Stimulated activated CD4-positive, alpha-beta T cell treated with anti-CD3 and anti-CD28 coated beads, Interleukin-15, amount 100 ng/mL, for 1 hour (primary cell): Measurements from ENCODE around the gene FBXL17.

Source experiments
- DNase-seq, 2 donors: peaks; one replicate each; pipeline ENCODE4 v3.0.0-alpha.2; 2020; ENCODE audit warnings: low read depth in 1 of 2, low spot score in 1 of 2

Gene FBXL17

GRCh38 chr5:108101130-108101529, 280.8 kb downstream of the FBXL17 start:
- DNase-seq = no peak

- DNase-seq = no peak
These were observed 287.1 kb downstream of the FBXL17 start for GRCh38 chr5:108094800-108095199.

GRCh38 chr5:108093186-108093585, 288.7 kb downstream of the FBXL17 start:
- DNase-seq = no peak

GRCh38 chr5:108090946-108091345, 291.0 kb downstream of the FBXL17 start:
- no peak for DNase-seq

- no peak for DNase-seq
These were observed 297.8 kb downstream of the FBXL17 start for GRCh38 chr5:108084105-108084504.

GRCh38 chr5:108083232-108083631, 298.7 kb downstream of the FBXL17 start:
- no peak for DNase-seq

- no peak for DNase-seq
These were observed 300.2 kb downstream of the FBXL17 start for GRCh38 chr5:108081707-108082106.

GRCh38 chr5:108079753-108080152, 302.1 kb downstream of the FBXL17 start:
- DNase-seq = no peak

- no peak for DNase-seq
These were observed 303.0 kb downstream of the FBXL17 start for GRCh38 chr5:108078882-108079281.

GRCh38 chr5:108078345-108078744, 303.6 kb downstream of the FBXL17 start:
- DNase-seq = no peak

GRCh38 chr5:108074626-108075025, 307.3 kb downstream of the FBXL17 start:
- DNase-seq = no peak

GRCh38 chr5:108064302-108064701, 317.6 kb downstream of the FBXL17 start:
- DNase-seq = no peak

GRCh38 chr5:108061941-108062340, 320.0 kb downstream of the FBXL17 start:
- DNase-seq = no peak

- no peak for DNase-seq
These were observed 321.6 kb downstream of the FBXL17 start for GRCh38 chr5:108060340-108060739.

GRCh38 chr5:108059334-108059733, 322.6 kb downstream of the FBXL17 start:
- DNase-seq = no peak

GRCh38 chr5:108054349-108054748, 327.5 kb downstream of the FBXL17 start:
- no peak for DNase-seq

GRCh38 chr5:108046955-108047670, 334.8 kb downstream of the FBXL17 start:
- DNase-seq = no peak

- DNase-seq = no peak
These were observed 345.4 kb downstream of the FBXL17 start for GRCh38 chr5:108036482-108036881.

- no peak for DNase-seq
These were observed 353.0 kb downstream of the FBXL17 start for GRCh38 chr5:108028883-108029282.

- no peak for DNase-seq
These were observed 353.5 kb downstream of the FBXL17 start for GRCh38 chr5:108028412-108028811.

GRCh38 chr5:108025957-108026356, 355.9 kb downstream of the FBXL17 start:
- DNase-seq = no peak

GRCh38 chr5:108024986-108025385, 356.9 kb downstream of the FBXL17 start:
- no peak for DNase-seq

- no peak for DNase-seq
These were observed 365.8 kb downstream of the FBXL17 start for GRCh38 chr5:108016101-108016500.
